Mesendoderm (in vitro differentiated cells): ENCODE data around the gene SLAMF6.
"Not testable (repeated sequence)": the region's sequence is repeated elsewhere in the genome, so short reads cannot be mapped to it uniquely, and the experiment has no call there.

Experiments used
- DNase-seq: peaks from one replicate; pipeline ENCODE4 v3.0.0; 2013
- H2AK5ac ChIP-seq: 2 replicates; pipeline ENCODE4 v1.6.1; 2013; ENCODE audit warnings: low read length, inconsistent platforms
- H2BK120ac ChIP-seq: 2 replicates; pipeline ENCODE4 v1.6.1; 2013; ENCODE audit warnings: low read depth, mild to moderate bottlenecking, low read length, moderate library complexity, mixed read lengths
- H2BK15ac ChIP-seq: replicated peaks from 2 replicates; pipeline ENCODE4 v1.6.1; 2013; ENCODE audit warnings: low read depth, mild to moderate bottlenecking, moderate library complexity
- H2BK5ac ChIP-seq: 2 replicates; pipeline ENCODE4 v1.6.1; 2013; ENCODE audit warnings: low read length, inconsistent platforms
- H3K18ac ChIP-seq: 2 replicates; pipeline ENCODE4 v1.6.1; 2013; ENCODE audit warnings: mild to moderate bottlenecking, low read length, mixed read lengths
- H3K23ac ChIP-seq: one replicate; pipeline ENCODE4 v1.6.1; 2013; ENCODE audit warnings: low read length
- H3K27ac ChIP-seq: 2 replicates; pipeline ENCODE4 v1.5.1; 2013; ENCODE audit warnings: low read depth, mild to moderate bottlenecking, inconsistent platforms, low read length, moderate library complexity
- H3K27me3 ChIP-seq: 2 replicates; pipeline ENCODE4 v1.6.1; 2013; ENCODE audit warnings: low read length, control low read depth, mild to moderate bottlenecking, inconsistent platforms; ENCODE audit not compliant: insufficient read depth, poor library complexity
- H3K36me3 ChIP-seq: 2 replicates; pipeline ENCODE4 v1.6.1; 2013; ENCODE audit warnings: low read length, inconsistent platforms; ENCODE audit not compliant: control insufficient read depth, insufficient read depth
- H3K4ac ChIP-seq: one replicate; pipeline ENCODE4 v1.6.1; 2013; ENCODE audit warnings: low read depth, mild to moderate bottlenecking, low read length, moderate library complexity
- H3K4me1 ChIP-seq: 2 replicates; pipeline ENCODE4 v1.6.1; 2013; ENCODE audit warnings: low read depth, low read length, inconsistent platforms; ENCODE audit not compliant: control insufficient read depth
- H3K4me2 ChIP-seq: 2 replicates; pipeline ENCODE4 v1.6.1; 2013; ENCODE audit warnings: low read length
- H3K4me3 ChIP-seq: 2 replicates; pipeline ENCODE4 v1.5.1; 2013; ENCODE audit warnings: mild to moderate bottlenecking, low read length
- H3K56ac ChIP-seq: one replicate; pipeline ENCODE4 v1.6.1; 2013; ENCODE audit warnings: low read length
- H3K79me1 ChIP-seq: 2 replicates; pipeline ENCODE4 v1.6.1; 2013; ENCODE audit warnings: low read length, inconsistent platforms
- H3K79me2 ChIP-seq: 2 replicates; pipeline ENCODE4 v1.6.1; 2013; ENCODE audit warnings: mild to moderate bottlenecking, low read length; ENCODE audit not compliant: control insufficient read depth, insufficient read depth
- H3K9ac ChIP-seq: 2 replicates; pipeline ENCODE4 v1.6.1; 2013; ENCODE audit warnings: low read length, inconsistent platforms
- H4K5ac ChIP-seq: one replicate; pipeline ENCODE4 v1.6.1; 2013; ENCODE audit warnings: low read length
- H4K8ac ChIP-seq: one replicate; pipeline ENCODE4 v1.6.1; 2013; ENCODE audit warnings: low read depth, mild to moderate bottlenecking, control low read depth, low read length, moderate library complexity
- WGBS: extraction: QIAGEN DNeasy Blood & Tissue Kit; methylation state at CpG from one replicate; pipeline ENCODE4 v1.1.7; 2013; ENCODE audit warnings: low lambda C conversion rate, missing lambda C conversion rate; ENCODE audit not compliant: insufficient coverage; ENCODE audit errors: extremely low coverage; 5-methylcytosine and 5-hydroxymethylcytosine counted together

SLAMF6 gene

GRCh38 chr1:160500321-160500990, 22.6 kb downstream of the SLAMF6 start:
- WGBS, result no CpG with 5 or more reads among the region's 1 CpG
- Histone ChIP-seq H3K4ac (no peak overlapping the region), H3K4me3 (no peak overlapping the region), H3K79me1 (no peaks in the 10 kb centered on the region), H2BK120ac (no peak overlapping the region), H3K9ac (no peak overlapping the region), H3K79me2 (no peaks in the 10 kb centered on the region), H3K18ac (no peak overlapping the region), H3K4me1 (no peaks in the 10 kb centered on the region), H3K27ac (no peak overlapping the region), H2BK5ac (no peak overlapping the region), H2BK15ac (no peak overlapping the region), H4K8ac (no peak overlapping the region), H3K27me3 (peaks cover 2% of the 10 kb centered on the region), H2AK5ac (no peak overlapping the region), H4K5ac (no peak overlapping the region), H3K56ac (no peak overlapping the region), H3K4me2 (no peak overlapping the region), H3K23ac (no peak overlapping the region), H3K36me3 (no peaks in the 10 kb centered on the region)
- no peak for DNase-seq

DNA sequence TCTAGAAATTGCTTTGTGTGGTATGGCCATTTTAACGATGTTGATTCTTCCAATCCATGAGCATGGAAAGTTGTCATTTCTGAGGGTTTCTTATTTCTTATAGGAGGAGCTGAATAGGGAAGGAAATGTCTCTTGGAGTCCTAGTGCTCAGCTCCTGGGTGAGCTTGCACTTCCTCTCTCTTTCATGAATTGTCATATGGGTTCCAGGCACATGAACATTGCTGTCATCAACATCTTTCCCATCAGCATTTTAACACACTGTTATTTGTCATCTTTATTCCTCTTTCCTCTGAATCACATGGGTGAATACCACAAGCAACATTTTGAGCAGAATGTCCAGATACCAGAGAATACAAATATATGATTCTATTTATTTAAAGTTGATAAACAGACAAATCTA, 23.4 kb downstream of the SLAMF6 start:
- Histone ChIP-seq H3K4me1 (no peaks in the 10 kb centered on the region), H3K79me1 (no peaks in the 10 kb centered on the region), H3K56ac (no peak overlapping the region), H3K4me2 (no peak overlapping the region), H3K4ac (no peak overlapping the region), H2BK5ac (no peak overlapping the region), H4K5ac (no peak overlapping the region), H3K9ac (no peak overlapping the region), H4K8ac (no peak overlapping the region), H3K79me2 (no peaks in the 10 kb centered on the region), H2BK15ac (no peak overlapping the region), H3K27me3 (peaks cover 2% of the 10 kb centered on the region), H3K18ac (no peak overlapping the region), H2AK5ac (no peak overlapping the region), H3K4me3 (no peak overlapping the region), H3K23ac (no peak overlapping the region), H3K36me3 (no peaks in the 10 kb centered on the region), H2BK120ac (no peak overlapping the region), H3K27ac (no peak overlapping the region)
- WGBS, result no CpG with 5 or more reads among the region's 1 CpG
- no peak for DNase-seq

- H3K4me1 ChIP-seq, H3K36me3 ChIP-seq, H3K27me3 ChIP-seq, H4K8ac ChIP-seq, H2BK5ac ChIP-seq, H3K79me1 ChIP-seq, H3K4me3 ChIP-seq, H3K23ac ChIP-seq, DNase-seq, H2BK15ac ChIP-seq, H3K79me2 ChIP-seq, H3K4ac ChIP-seq, H4K5ac ChIP-seq, H2BK120ac ChIP-seq, H3K27ac ChIP-seq, H3K56ac ChIP-seq, H3K18ac ChIP-seq, H3K4me2 ChIP-seq, H2AK5ac ChIP-seq, H3K9ac ChIP-seq: not testable (repeated sequence)
- WGBS, result no CpG with 5 or more reads among the region's 3 CpGs
These were observed 24.6 kb downstream of the SLAMF6 start for GRCh38 chr1:160498301-160499065.

GRCh38 chr1:160496334-160496733, 26.7 kb downstream of the SLAMF6 start:
- H3K23ac ChIP-seq, result no peak overlapping the region
- no CpG with 5 or more reads among the region's 4 CpGs for WGBS
- no peak overlapping the region for H3K4me3 ChIP-seq
- DNase-seq, result no peak
- H3K9ac ChIP-seq, result no peak overlapping the region
- H3K56ac ChIP-seq, result no peak overlapping the region
- no peaks in the 10 kb centered on the region for H3K79me2 ChIP-seq
- no peaks in the 10 kb centered on the region for H3K79me1 ChIP-seq
- H3K27ac ChIP-seq, result no peak overlapping the region
- H3K4me2 ChIP-seq, result no peak overlapping the region
- no peak overlapping the region for H2BK15ac ChIP-seq
- H3K4me1 ChIP-seq, result no peaks in the 10 kb centered on the region
- no peak overlapping the region for H4K8ac ChIP-seq
- H2BK5ac ChIP-seq, result no peak overlapping the region
- no peak overlapping the region for H2BK120ac ChIP-seq
- no peaks in the 10 kb centered on the region for H3K36me3 ChIP-seq
- H2AK5ac ChIP-seq, result no peak overlapping the region
- H3K4ac ChIP-seq, result no peak overlapping the region
- H3K27me3 ChIP-seq, result peaks cover 2% of the 10 kb centered on the region
- H3K18ac ChIP-seq, result no peak overlapping the region
- no peak overlapping the region for H4K5ac ChIP-seq

DNA sequence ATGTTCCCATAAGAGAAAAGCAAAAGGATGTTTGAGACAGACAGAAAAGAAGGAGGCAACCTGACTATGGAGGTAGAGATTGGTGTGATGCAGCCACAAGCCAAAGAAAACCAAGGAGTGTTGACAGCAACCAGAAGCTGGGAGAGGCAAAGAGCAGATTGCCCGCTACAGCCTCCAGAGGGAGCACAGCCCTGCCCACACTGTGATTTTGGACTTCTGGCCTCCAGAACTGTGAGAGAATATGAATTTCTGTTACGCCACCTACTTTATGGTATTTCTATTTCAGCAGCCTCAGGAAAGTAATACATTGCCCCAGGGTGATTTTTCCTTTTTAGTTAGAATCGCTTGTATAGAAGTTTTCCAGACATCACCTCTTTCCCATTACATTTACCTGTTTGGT, 28.4 kb downstream of the SLAMF6 start:
- H3K9ac ChIP-seq, result no peak overlapping the region
- H4K5ac ChIP-seq, result no peak overlapping the region
- H3K56ac ChIP-seq, result no peak overlapping the region
- no peak overlapping the region for H3K4ac ChIP-seq
- no peaks in the 10 kb centered on the region for H3K4me1 ChIP-seq
- H2AK5ac ChIP-seq, result no peak overlapping the region
- no peaks in the 10 kb centered on the region for H3K79me2 ChIP-seq
- H3K79me1 ChIP-seq, result no peaks in the 10 kb centered on the region
- no CpG with 5 or more reads among the region's 3 CpGs for WGBS
- no peak overlapping the region for H2BK15ac ChIP-seq
- peak; percentile 40 for DNase-seq
- H2BK120ac ChIP-seq, result no peak overlapping the region
- H3K4me3 ChIP-seq, result no peak overlapping the region
- no peak overlapping the region for H2BK5ac ChIP-seq
- H3K36me3 ChIP-seq, result no peaks in the 10 kb centered on the region
- no peak overlapping the region for H4K8ac ChIP-seq
- no peaks in the 10 kb centered on the region for H3K27me3 ChIP-seq
- no peak overlapping the region for H3K23ac ChIP-seq
- H3K27ac ChIP-seq, result no peak overlapping the region
- no peak overlapping the region for H3K18ac ChIP-seq
- H3K4me2 ChIP-seq, result no peak overlapping the region
